Sigmoid colon (tissue), 7 donors: Measurements from ENCODE around the gene PCDH8. TPM values are rescaled to one million over a fixed set of nuclear protein-coding genes. Genes with fewer than 3 reads are reported as not detected.

Experiments
- DNase-seq: peaks from one replicate; pipeline ENCODE4 v3.0.0-alpha.2; 2019
- H3K27ac ChIP-seq, 4 donors: fragments of 200-600 bp; sonication (generic); one replicate each; pipeline ENCODE4 v1.5.1; 2016 to 2019; ENCODE audit warnings: mild to moderate bottlenecking in 1 of 4
- H3K27me3 ChIP-seq, 3 donors: fragments of 200-600 bp; sonication (generic); one replicate each; pipeline ENCODE4 v1.5.1; 2019; ENCODE audit warnings: mild to moderate bottlenecking in 1 of 3
- H3K36me3 ChIP-seq, 4 donors: fragments of 200-600 bp; sonication (generic); one replicate each; pipeline ENCODE4 v1.5.1; 2016 to 2019
- H3K4me1 ChIP-seq, 4 donors: fragments of 200-600 bp; sonication (generic); one replicate each; pipeline ENCODE4 v1.5.1; 2017 to 2019
- H3K4me3 ChIP-seq, 4 donors: fragments of 200-600 bp; sonication (generic); one replicate each; pipeline ENCODE4 v1.5.1; 2017 to 2019; ENCODE audit warnings: mild to moderate bottlenecking in 2 of 4, moderate library complexity in 1 of 4
- H3K9me3 ChIP-seq, 4 donors: fragments of 200-600 bp in 3 of 4; sonication (generic) in 3 of 4; one replicate each; pipeline versions ENCODE4 v1.5.1 to v1.6.1; 2013 to 2019
- CTCF ChIP-seq, 4 experiments: fragments of 450-650 bp in 3 of 4; fragments of 200-600 bp in 1 of 4; IDR thresholded peaks; one replicate each; pipeline ENCODE4 v1.5.1; 2016 to 2019; ENCODE audit warnings: antibody characterized with exemption in 4 of 4, mild to moderate bottlenecking in 3 of 4, moderate library complexity in 2 of 4
- EP300 ChIP-seq, 4 donors: sonication (generic); formaldehyde crosslinking; IDR thresholded peaks; one replicate each; pipeline ENCODE4 v1.6.1; 2017; ENCODE audit warnings: antibody characterized with exemption in 4 of 4
- POLR2A ChIP-seq, 2 donors: fragments of 450-650 bp; IDR thresholded peaks; one replicate each; pipeline ENCODE4 v1.6.1; 2016; ENCODE audit warnings: antibody characterized with exemption in 2 of 2, mild to moderate bottlenecking in 2 of 2, moderate library complexity in 2 of 2
- POLR2AphosphoS5 ChIP-seq, 4 donors: sonication (generic); formaldehyde crosslinking; IDR thresholded peaks; one replicate each; pipeline ENCODE4 v1.6.1; 2017; ENCODE audit warnings: antibody characterized with exemption in 4 of 4
- WGBS, 2 donors: extraction: QIAGEN DNeasy Blood & Tissue Kit; methylation state at CpG; one replicate each; pipeline ENCODE4 v1.1.7; 2013; 5-methylcytosine and 5-hydroxymethylcytosine counted together
- intact Hi-C: fragments of 100-400 bp; cut with DNase I; formaldehyde crosslinking; loops from one replicate; pipeline ENCODE4 v1.15.1; 2023
- polyA plus RNA-seq, 3 donors: library from polyadenylated mRNA; stranded (reverse); fragments of 200-250 nt; gene quantifications; one replicate each; pipeline ENCODE4 v1.2.3, GENCODE V29; 2013
- total RNA-seq, 4 donors: library from RNA; depleted of rRNA; stranded (reverse); fragments of >200 nt; gene quantifications; one replicate each; pipeline ENCODE4 v1.1.0, GENCODE V29; 2016
- donor health status: healthy with polysubstance abuse.
- donor health status: Bipolar disorder and iron deficiency.
- donor health status: healthy.

Gene PCDH8
- total and polyA plus RNA-seq, 7 donors: under 0.01 to 0.81 (median 0.26) TPM; not detected in 3

- 11 to 21% methylated on average over 24 of the region's 24 CpGs for WGBS, 2 donors
- H3K36me3 ChIP-seq: no peaks in the 10 kb centered on the region
- no peak overlapping the region for H3K4me3 ChIP-seq
- H3K4me1 ChIP-seq: peaks cover 0 to 48% (median 37%) of the 10 kb centered on the region in 4 donors
- intact Hi-C loops: no loop called here
- H3K27ac ChIP-seq: no peak overlapping the region
- peaks cover 51 to 61% (median 61%) of the 10 kb centered on the region in 3 donors for H3K27me3 ChIP-seq
- no peak for TF ChIP-seq POLR2AphosphoS5 (IDR thresholded peaks at IDR 0.05)
- no peak for TF ChIP-seq POLR2A (IDR thresholded peaks at IDR 0.05)
- TF ChIP-seq CTCF (IDR thresholded peaks at IDR 0.05): no peak
- TF ChIP-seq EP300 (IDR thresholded peaks at IDR 0.05): no peak
- DNase-seq: no peak
- no peaks in the 10 kb centered on the region for H3K9me3 ChIP-seq
These were observed 1.0 kb upstream of the PCDH8 start for GRCh38 chr13:52849291-52850071.

- Histone ChIP-seq H3K9me3 (no peaks in the 10 kb centered on the region), H3K4me1 (peaks cover 0 to 48% (median 37%) of the 10 kb centered on the region in 4 donors), H3K27me3 (peaks cover 52 to 77% (median 70%) of the 10 kb centered on the region in 3 donors), H3K4me3 (no peak overlapping the region), H3K27ac (no peak overlapping the region), H3K36me3 (no peaks in the 10 kb centered on the region)
- no peak for TF ChIP-seq POLR2A (IDR thresholded peaks at IDR 0.05)
- TF ChIP-seq EP300 (IDR thresholded peaks at IDR 0.05): no peak
- TF ChIP-seq POLR2AphosphoS5 (IDR thresholded peaks at IDR 0.05): no peak
- no peak for TF ChIP-seq CTCF (IDR thresholded peaks at IDR 0.05)
- 16 to 44% methylated on average over 75 of the region's 75 CpGs for WGBS, 2 donors
- DNase-seq: no peak
- intact Hi-C loops: no loop called here
These were observed 583 bp downstream of the PCDH8 start for GRCh38 chr13:52847682-52848432.

GRCh38 chr13:52847322-52847681, 1.1 kb downstream of the PCDH8 start:
- Histone ChIP-seq H3K4me1 (peaks cover 0 to 48% (median 37%) of the 10 kb centered on the region in 4 donors), H3K36me3 (no peaks in the 10 kb centered on the region), H3K9me3 (no peaks in the 10 kb centered on the region), H3K4me3 (peak overlapping the region in 1 of 4 donors; percentile 25), H3K27me3 (peaks cover 52 to 82% (median 70%) of the 10 kb centered on the region in 3 donors), H3K27ac (no peak overlapping the region)
- no peak for DNase-seq
- TF ChIP-seq POLR2AphosphoS5 (IDR thresholded peaks at IDR 0.05) (no peak), CTCF (IDR thresholded peaks at IDR 0.05) (no peak), EP300 (IDR thresholded peaks at IDR 0.05) (no peak), POLR2A (IDR thresholded peaks at IDR 0.05) (no peak)
- WGBS, 2 donors: 10 to 32% methylated on average over 51 of the region's 51 CpGs
- intact Hi-C loops: no loop called here

GRCh38 chr13:52846567-52847321, 1.7 kb downstream of the PCDH8 start:
- intact Hi-C loops: no loop called here
- peaks cover 0 to 44% (median 33%) of the 10 kb centered on the region in 4 donors for H3K4me1 ChIP-seq

More at GRCh38 chr13:52846567-52847321, 1.7 kb downstream of the PCDH8 start:
- 8 to 25% methylated on average over 100 of the region's 100 CpGs for WGBS, 2 donors
- Histone ChIP-seq H3K27me3 (peaks cover 52 to 83% (median 70%) of the 10 kb centered on the region in 3 donors), H3K36me3 (no peaks in the 10 kb centered on the region), H3K4me3 (peak overlapping the region in 2 of 4 donors; percentile 16 to 25), H3K27ac (no peak overlapping the region), H3K9me3 (no peaks in the 10 kb centered on the region)
- TF ChIP-seq CTCF (IDR thresholded peaks at IDR 0.05) (no peak), POLR2A (IDR thresholded peaks at IDR 0.05) (no peak), POLR2AphosphoS5 (IDR thresholded peaks at IDR 0.05) (no peak), EP300 (IDR thresholded peaks at IDR 0.05) (no peak)
- DNase-seq: no peak
